AG04450 (cell line): Measurements from ENCODE around the gene DTD1. TPM values are rescaled to one million over a fixed set of nuclear protein-coding genes. Genes with fewer than 3 reads are reported as not detected.

ENCODE experiments used
- CTCF ChIA-PET: fragments of 300-600, 350-600 bp; formaldehyde crosslinking; extraction: SDS; loops from one replicate; lab custom pipeline; 2022; ENCODE audit warnings: antibody characterized with exemption, inconsistent platforms; lab: Charles Lee
- POLR2A ChIA-PET: fragments of 350-600 bp; formaldehyde crosslinking; extraction: SDS; loops from one replicate; lab custom pipeline; 2021; ENCODE audit warnings: antibody characterized with exemption, inconsistent platforms; lab: Yijun Ruan, JAX
- DNase-seq: peaks from one replicate; pipeline ENCODE4 v3.0.0-alpha.2; 2011; ENCODE audit warnings: low read depth, low spot score
- H3K27ac ChIP-seq: one replicate; pipeline ENCODE4 v1.5.1; 2012; ENCODE audit warnings: low read depth, low read length, control low read depth
- H3K27me3 ChIP-seq: one replicate; pipeline ENCODE4 v1.6.0; 2012; ENCODE audit warnings: low read length; ENCODE audit not compliant: control insufficient read depth, insufficient read depth
- H3K4me3 ChIP-seq: 2 replicates; pipeline ENCODE4 v1.5.1; 2011; ENCODE audit warnings: mild to moderate bottlenecking, low read depth, low read length, control low read depth
- H3K9me3 ChIP-seq: 2 replicates; pipeline ENCODE4 v1.5.1; 2012; ENCODE audit warnings: low read length; ENCODE audit not compliant: control insufficient read depth, insufficient read depth
- polyA plus RNA-seq: library from polyadenylated mRNA; depleted of rRNA; stranded (reverse); fragments of >200 nt; gene quantifications from 2 replicates; pipeline ENCODE4 v1.2.3, GENCODE V29; 2011
- TF ChIP-seq, protein P1 (sequence below): IDR thresholded peaks from 2 replicates; pipeline ENCODE4 v1.5.1; 2011; ENCODE audit warnings: low read depth, low read length, control low read depth, inconsistent platforms

The DTD1 gene
- polyA plus RNA-seq, 1 experiment = 50.0 TPM

DNA sequence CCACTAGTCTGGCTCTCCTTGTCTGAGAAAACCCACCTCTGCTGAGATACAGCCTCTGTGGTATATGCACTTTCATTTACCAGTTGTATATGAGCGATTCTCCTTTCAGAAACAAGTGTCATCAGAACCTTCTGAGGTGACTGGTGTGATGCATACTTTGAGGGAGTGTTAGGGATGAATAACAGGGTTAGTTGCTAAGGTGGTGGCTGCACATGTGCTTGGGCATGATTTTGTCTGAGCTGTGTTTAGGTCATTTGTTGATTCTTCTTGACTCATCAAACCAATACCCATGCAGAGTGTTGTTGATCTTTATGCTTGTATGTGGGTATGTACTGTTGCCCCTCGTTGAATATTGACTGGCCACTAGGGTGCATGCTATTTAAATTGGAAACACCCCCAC, 25.7 kb downstream of the DTD1 start:
- no peak overlapping the region for H3K4me3 ChIP-seq
- H3K27ac ChIP-seq = no peak overlapping the region
- no peaks in the 10 kb centered on the region for H3K27me3 ChIP-seq
- 0 out of 2 replicates have a peak, but pooled peaks cover 3% of the 10 kb centered on the region for H3K9me3 ChIP-seq
- POLR2A ChIA-PET = no interaction called here
- TF ChIP-seq, protein P1, sequence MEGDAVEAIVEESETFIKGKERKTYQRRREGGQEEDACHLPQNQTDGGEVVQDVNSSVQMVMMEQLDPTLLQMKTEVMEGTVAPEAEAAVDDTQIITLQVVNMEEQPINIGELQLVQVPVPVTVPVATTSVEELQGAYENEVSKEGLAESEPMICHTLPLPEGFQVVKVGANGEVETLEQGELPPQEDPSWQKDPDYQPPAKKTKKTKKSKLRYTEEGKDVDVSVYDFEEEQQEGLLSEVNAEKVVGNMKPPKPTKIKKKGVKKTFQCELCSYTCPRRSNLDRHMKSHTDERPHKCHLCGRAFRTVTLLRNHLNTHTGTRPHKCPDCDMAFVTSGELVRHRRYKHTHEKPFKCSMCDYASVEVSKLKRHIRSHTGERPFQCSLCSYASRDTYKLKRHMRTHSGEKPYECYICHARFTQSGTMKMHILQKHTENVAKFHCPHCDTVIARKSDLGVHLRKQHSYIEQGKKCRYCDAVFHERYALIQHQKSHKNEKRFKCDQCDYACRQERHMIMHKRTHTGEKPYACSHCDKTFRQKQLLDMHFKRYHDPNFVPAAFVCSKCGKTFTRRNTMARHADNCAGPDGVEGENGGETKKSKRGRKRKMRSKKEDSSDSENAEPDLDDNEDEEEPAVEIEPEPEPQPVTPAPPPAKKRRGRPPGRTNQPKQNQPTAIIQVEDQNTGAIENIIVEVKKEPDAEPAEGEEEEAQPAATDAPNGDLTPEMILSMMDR = no peak
- CTCF ChIA-PET = interaction anchor here (1.4 kb wide), 1 partner anchor 19 kb away, joined by 4 read pairs; no protein-coding TSS in a partner anchor
- DNase-seq = no peak

DNA sequence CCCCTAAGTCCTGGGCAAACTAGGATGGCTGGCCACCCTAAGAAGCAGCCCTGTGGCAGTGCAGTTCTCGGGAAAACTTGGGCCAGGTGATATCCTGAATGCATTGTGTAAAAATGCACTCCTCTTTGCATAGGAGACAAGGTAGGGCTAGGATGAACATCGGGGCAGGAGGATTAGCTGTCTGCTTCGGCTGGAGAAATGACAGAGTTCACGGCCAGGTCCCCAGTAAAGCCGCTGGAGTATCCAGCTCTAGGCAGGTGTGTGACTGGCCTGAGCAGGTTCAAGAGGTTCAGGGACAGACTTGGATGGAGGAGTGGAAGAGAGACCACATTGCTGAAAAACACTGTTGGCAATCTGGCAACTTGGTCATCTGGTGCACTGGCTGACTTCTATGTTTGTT, 26.4 kb downstream of the DTD1 start:
- Histone ChIP-seq H3K4me3 (no peak overlapping the region), H3K27me3 (no peaks in the 10 kb centered on the region), H3K27ac (no peak overlapping the region), H3K9me3 (0 out of 2 replicates have a peak, but pooled peaks cover 3% of the 10 kb centered on the region)
- DNase-seq = no peak
- CTCF ChIA-PET = interaction anchor here (1.4 kb wide), 1 partner anchor 18 kb away, joined by 4 read pairs; no protein-coding TSS in a partner anchor
- POLR2A ChIA-PET = no interaction called here
- TF ChIP-seq, protein P1 = no peak

DNA sequence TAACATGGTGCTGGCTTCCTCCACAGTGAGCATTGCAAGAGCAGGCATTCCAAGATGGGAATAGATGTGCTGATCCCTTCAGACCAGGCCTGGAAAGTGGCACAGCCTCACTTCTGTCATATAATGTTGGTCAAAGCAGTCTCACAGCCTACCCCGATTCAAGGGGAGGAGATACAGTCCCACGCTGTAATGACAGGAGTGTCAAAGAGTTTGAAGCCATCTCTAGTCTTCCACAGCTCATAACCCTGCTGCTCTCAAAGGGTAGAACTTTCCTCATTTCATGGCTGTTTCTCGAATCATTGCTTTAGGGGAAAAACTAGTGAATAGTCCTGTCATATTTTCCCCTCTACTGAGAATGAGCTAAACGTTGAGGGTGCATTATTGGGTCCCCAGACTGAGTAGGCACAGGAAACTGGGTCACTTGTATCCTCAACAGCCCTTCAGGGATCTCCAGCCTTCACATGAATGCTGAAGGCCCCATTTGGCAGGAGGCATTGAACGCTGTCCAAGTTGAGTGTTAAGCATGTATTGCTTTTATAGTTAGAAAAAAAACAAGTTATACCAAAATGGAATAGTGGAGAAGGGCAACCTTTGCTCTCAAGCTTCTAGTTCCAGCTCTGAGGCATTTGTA, 27.3 kb downstream of the DTD1 start:
- Histone ChIP-seq H3K4me3 (no peak overlapping the region), H3K9me3 (0 out of 2 replicates have a peak, but pooled peaks cover 3% of the 10 kb centered on the region), H3K27me3 (no peaks in the 10 kb centered on the region), H3K27ac (no peak overlapping the region)
- ChIA-PET POLR2A (no interaction called here), CTCF (interaction anchor here (2.4 kb wide), 1 partner anchor 17 kb away, joined by 9 read pairs; no protein-coding TSS in a partner anchor)
- no peak for DNase-seq
- TF ChIP-seq, protein P1 = no peak

DNA sequence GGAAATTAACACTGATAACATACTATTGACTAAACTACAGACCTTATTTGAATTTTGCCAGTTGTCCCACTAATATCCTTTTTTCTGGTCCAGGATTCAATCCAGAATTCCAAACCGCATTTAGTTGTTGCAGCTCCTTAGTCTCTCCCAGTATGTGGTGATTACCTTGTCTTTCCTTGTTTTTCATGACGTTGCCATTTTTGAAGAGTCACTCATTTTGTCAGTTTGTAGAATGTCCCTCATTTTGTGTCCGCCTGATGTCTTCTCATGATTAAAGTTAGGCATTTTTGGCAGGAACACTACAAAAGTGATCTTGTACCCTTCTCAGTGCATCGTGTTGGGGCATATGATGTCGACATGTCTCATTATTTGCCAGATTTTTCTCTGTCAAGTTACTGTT, 33.1 kb downstream of the DTD1 start:
- ChIA-PET CTCF (interaction anchor here (1.8 kb wide), 1 partner anchor 11 kb away, joined by 12 read pairs; no protein-coding TSS in a partner anchor), POLR2A (no interaction called here)

More for the DNA sequence above, 33.1 kb downstream of the DTD1 start:
- H3K27ac ChIP-seq = no peak overlapping the region
- no peak overlapping the region for H3K4me3 ChIP-seq
- H3K9me3 ChIP-seq = 0 out of 2 replicates have a peak, but pooled peaks cover 3% of the 10 kb centered on the region
- H3K27me3 ChIP-seq = no peaks in the 10 kb centered on the region
- DNase-seq = no peak
- TF ChIP-seq, protein P1 = no peak
